ENCODE results near the gene AFG3L2.
"Not testable (repeated sequence)": the region's sequence is repeated elsewhere in the genome, so short reads cannot be mapped to it uniquely, and the experiment has no call there.

AFG3L2 gene

GRCh38 chr18:12376754-12377555 is at the start of gene AFG3L2:
Gene AFG3L2, minus strand, starts transcription at chr18:12377227. Its CDS starts 145 bp downstream, at chr18:12377082.
- peak; percentile 100 for DNase-seq (ENCODE audit: low spot score)

- DNase-seq (ENCODE audit: low spot score) = no peak
Observed at GRCh38 chr18:12424252-12424651, 47.2 kb upstream of the AFG3L2 start.

GRCh38 chr18:12423820-12424219 is 46.8 kb upstream of the AFG3L2 start:
- no peak for DNase-seq (ENCODE audit: low spot score)

GRCh38 chr18:12423393-12423792 is 46.4 kb upstream of the AFG3L2 start:
- DNase-seq (ENCODE audit: low spot score) = no peak

- no peak for DNase-seq (ENCODE audit: low spot score)
Observed at GRCh38 chr18:12422936-12423335, 45.9 kb upstream of the AFG3L2 start.

- DNase-seq (ENCODE audit: low spot score) = no peak
Observed at GRCh38 chr18:12421732-12422131, 44.7 kb upstream of the AFG3L2 start.

- DNase-seq (ENCODE audit: low spot score) = no peak
Observed at GRCh38 chr18:12420821-12421421, 43.9 kb upstream of the AFG3L2 start.

- no peak for DNase-seq (ENCODE audit: low spot score)
Observed at GRCh38 chr18:12417687-12418086, 40.7 kb upstream of the AFG3L2 start.

- no peak for DNase-seq (ENCODE audit: low spot score)
Observed at GRCh38 chr18:12416098-12416729, 39.2 kb upstream of the AFG3L2 start.

GRCh38 chr18:12411456-12411855 is 34.4 kb upstream of the AFG3L2 start:
- no peak for DNase-seq (ENCODE audit: low spot score)

- not testable (repeated sequence) for DNase-seq (ENCODE audit: low spot score)
Observed at GRCh38 chr18:12410747-12411146, 33.7 kb upstream of the AFG3L2 start.

GRCh38 chr18:12410081-12410481 is 33.1 kb upstream of the AFG3L2 start:
- DNase-seq (ENCODE audit: low spot score) = no peak

GRCh38 chr18:12409469-12409868 is 32.4 kb upstream of the AFG3L2 start:
- no peak for DNase-seq (ENCODE audit: low spot score)

GRCh38 chr18:12408247-12408869 is 31.3 kb upstream of the AFG3L2 start:
- no peak for DNase-seq (ENCODE audit: low spot score)

- peak; percentile 9 for DNase-seq (ENCODE audit: low spot score)
Observed at GRCh38 chr18:12406371-12407111, 29.5 kb upstream of the AFG3L2 start.

- DNase-seq (ENCODE audit: low spot score) = no peak
Observed at GRCh38 chr18:12405066-12405465, 28.0 kb upstream of the AFG3L2 start.

- DNase-seq (ENCODE audit: low spot score) = no peak
Observed at GRCh38 chr18:12403601-12404506, 26.8 kb upstream of the AFG3L2 start.

GRCh38 chr18:12401881-12402280 is 24.9 kb upstream of the AFG3L2 start:
- no peak for DNase-seq (ENCODE audit: low spot score)

- no peak for DNase-seq (ENCODE audit: low spot score)
Observed at GRCh38 chr18:12399231-12399630, 22.2 kb upstream of the AFG3L2 start.

GRCh38 chr18:12398625-12399024 is 21.6 kb upstream of the AFG3L2 start:
- DNase-seq (ENCODE audit: low spot score) = no peak

GRCh38 chr18:12397793-12398192 is 20.8 kb upstream of the AFG3L2 start:
- DNase-seq (ENCODE audit: low spot score) = no peak

Measured in CD4-positive, alpha-beta T cell treated with Interleukin-15 for 4 hours (primary cell).